Measurements from ENCODE around the gene ADD3. TPM values are rescaled to one million over a fixed set of nuclear protein-coding genes. Genes with fewer than 3 reads are reported as not detected.
"Not testable (repeated sequence)": the region's sequence is repeated elsewhere in the genome, so short reads cannot be mapped to it uniquely, and the experiment has no call there.

Gene ADD3
- total RNA-seq, 3 donors from 2014 or later, result 109 to 165 (median 141) TPM

GRCh38 chr10:110107887-110108286, 100.1 kb downstream of the ADD3 start:
- Histone ChIP-seq H3K36me3 (ENCODE audit: low read depth) (no peaks in the 10 kb centered on the region), H3K4me1 (ENCODE audit: low read depth) (no peaks in the 10 kb centered on the region), H3K4me3 (no peak overlapping the region), H3K9me3 (no peaks in the 10 kb centered on the region)
- TF ChIP-seq CTCF (IDR thresholded peaks at IDR 0.05), result no peak
- intact Hi-C loops (cut with DNase I, micrococcal nuclease), result no loop called here
- DNase-seq (no peak), ATAC-seq (no peak)

GRCh38 chr10:110109511-110109910, 101.7 kb downstream of the ADD3 start:
- Histone ChIP-seq H3K4me3 (no peak overlapping the region), H3K36me3 (ENCODE audit: low read depth) (no peaks in the 10 kb centered on the region), H3K9me3 (no peaks in the 10 kb centered on the region), H3K4me1 (ENCODE audit: low read depth) (no peaks in the 10 kb centered on the region)
- ATAC-seq, result no peak
- no peak for DNase-seq
- no peak for TF ChIP-seq CTCF (IDR thresholded peaks at IDR 0.05)
- intact Hi-C loops (cut with DNase I, micrococcal nuclease), result no loop called here

GRCh38 chr10:110110338-110110737, 102.6 kb downstream of the ADD3 start:
- TF ChIP-seq CTCF (IDR thresholded peaks at IDR 0.05), result no peak
- H3K9me3 ChIP-seq, result no peaks in the 10 kb centered on the region
- H3K36me3 ChIP-seq (ENCODE audit: low read depth), result no peaks in the 10 kb centered on the region
- no peaks in the 10 kb centered on the region for H3K4me1 ChIP-seq (ENCODE audit: low read depth)
- no peak for ATAC-seq
- no peak overlapping the region for H3K4me3 ChIP-seq
- intact Hi-C loops (cut with DNase I, micrococcal nuclease), result no loop called here
- no peak for DNase-seq

DNA sequence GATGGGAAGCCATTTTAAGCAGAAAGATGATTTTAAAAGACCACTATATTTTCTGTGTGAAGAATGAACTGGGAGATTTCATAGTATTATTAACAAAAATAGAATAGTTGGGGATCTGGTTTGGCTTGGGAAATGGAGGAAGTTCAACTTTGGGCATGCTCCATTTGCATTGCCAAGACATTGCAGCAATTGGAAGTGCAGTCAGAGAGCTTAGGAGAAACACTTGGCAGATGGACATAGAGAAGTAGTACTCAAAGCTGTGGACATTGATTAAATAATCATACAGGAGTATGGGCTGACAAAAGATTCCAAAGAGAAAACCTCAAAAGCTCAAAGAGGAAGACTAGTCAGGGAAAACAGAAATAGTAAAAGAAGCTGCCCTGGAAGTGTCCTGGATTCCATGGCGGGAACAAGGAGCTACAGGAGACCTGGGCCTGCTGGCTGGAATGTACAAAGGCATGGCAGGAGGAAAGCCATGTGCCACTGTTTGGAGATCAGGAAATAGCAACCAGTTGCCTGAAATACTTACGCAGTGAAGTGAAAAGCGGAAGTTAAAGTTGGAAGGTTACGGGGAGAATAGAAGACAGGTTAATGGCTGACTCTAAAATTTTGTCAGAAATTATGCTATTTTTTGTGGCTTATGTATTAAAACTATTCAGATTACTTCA, 106.0 kb downstream of the ADD3 start:
- H3K4me1 ChIP-seq (ENCODE audit: low read depth), result no peaks in the 10 kb centered on the region
- ATAC-seq (no peak), DNase-seq (no peak)
- no peaks in the 10 kb centered on the region for H3K36me3 ChIP-seq (ENCODE audit: low read depth)
- intact Hi-C loops (cut with DNase I, micrococcal nuclease), result no loop called here
- no peak for TF ChIP-seq CTCF (IDR thresholded peaks at IDR 0.05)
- H3K4me3 ChIP-seq, result no peak overlapping the region
- no peaks in the 10 kb centered on the region for H3K9me3 ChIP-seq

DNA sequence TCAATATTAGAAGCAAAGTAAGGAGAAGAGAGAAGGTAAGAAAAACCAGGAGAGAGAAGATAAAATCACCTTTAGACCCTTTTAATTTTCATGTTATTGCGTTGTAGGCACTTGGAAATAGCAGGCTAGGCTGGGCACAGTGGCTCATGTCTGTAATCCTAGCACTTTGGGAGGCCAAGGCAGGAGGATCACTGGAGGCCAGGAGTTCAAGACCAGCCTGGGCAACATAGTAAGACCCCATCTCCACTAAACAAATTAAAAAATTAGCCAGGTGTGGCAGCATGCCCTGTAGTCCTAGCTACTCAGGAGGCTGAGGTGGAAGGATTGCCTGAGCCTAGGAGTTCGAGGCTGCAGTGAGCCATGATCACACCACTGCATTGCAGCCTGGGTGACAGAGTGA, 106.9 kb downstream of the ADD3 start:
- H3K4me1 ChIP-seq (ENCODE audit: low read depth); H3K9me3 ChIP-seq; H3K4me3 ChIP-seq; DNase-seq; intact Hi-C loops (cut with DNase I, micrococcal nuclease); ATAC-seq; H3K36me3 ChIP-seq (ENCODE audit: low read depth): not testable (repeated sequence)

DNA sequence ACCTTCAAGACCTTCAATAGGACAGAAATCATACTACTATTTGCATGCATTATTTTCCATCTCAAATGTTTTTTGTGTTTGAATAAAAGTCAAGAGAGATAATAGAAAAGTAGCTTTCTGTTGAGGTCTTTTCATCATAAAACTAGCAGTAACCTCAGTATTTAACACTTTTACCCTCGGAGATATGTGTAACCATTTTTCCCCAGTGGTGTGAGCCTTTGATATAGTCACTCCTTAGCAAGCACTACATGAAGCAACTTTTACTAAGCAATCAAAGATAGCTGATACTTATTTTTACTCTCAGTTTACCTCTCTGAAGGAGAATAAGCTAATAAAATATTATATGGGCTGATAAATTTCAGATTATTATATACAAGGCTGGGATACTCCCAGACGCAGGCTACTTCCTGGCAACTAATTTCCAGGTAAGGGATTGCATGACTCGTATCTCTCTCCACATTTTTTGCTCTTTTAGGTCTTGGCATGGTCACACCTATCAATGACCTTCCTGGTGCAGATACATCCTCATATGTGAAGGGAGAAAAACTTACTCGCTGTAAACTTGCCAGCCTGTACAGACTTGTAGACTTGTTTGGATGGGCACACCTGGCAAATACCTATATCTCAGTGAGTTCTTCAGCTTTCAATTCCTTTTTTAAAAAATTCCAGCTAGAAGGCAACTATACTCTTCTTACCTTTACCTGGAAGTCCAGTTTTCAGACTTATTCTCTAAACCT, 108.2 kb downstream of the ADD3 start:
- H3K4me1 ChIP-seq (ENCODE audit: low read depth), result no peaks in the 10 kb centered on the region
- no peaks in the 10 kb centered on the region for H3K36me3 ChIP-seq (ENCODE audit: low read depth)
- no peaks in the 10 kb centered on the region for H3K9me3 ChIP-seq
- ATAC-seq, result no peak
- intact Hi-C loops (cut with DNase I, micrococcal nuclease), result no loop called here
- DNase-seq, result no peak
- no peak overlapping the region for H3K4me3 ChIP-seq
- TF ChIP-seq CTCF (IDR thresholded peaks at IDR 0.05), result no peak
